ENCODE measurements around the gene NHSL2.
"Not testable (repeated sequence)": the region's sequence is repeated elsewhere in the genome, so short reads cannot be mapped to it uniquely, and the experiment has no call there.

NHSL2 gene

DNA sequence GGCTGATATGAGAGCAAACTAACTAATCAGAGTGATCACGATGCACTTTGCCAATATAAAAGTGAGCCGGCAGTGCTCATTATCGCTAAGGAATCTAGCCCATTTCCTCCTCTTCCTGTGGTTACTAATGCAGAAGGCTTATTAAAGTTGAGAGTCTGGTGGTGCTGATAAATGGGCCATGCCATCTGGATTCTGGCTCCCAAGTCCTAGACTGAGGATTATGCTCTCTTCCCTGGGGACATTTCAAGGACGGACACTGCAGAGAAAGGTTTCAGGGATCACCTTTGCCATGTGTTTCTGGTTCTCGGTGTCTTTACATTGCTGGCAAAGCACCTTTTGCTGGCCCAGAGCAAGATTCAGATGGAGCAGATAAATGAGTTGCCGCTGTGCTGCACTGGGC lies 135.8 kb downstream of the NHSL2 start:
- Histone ChIP-seq H3K27ac (ENCODE audit: low read depth in 2 of 2, low read length in 2 of 2) (no peak overlapping the region), H3K27me3 (ENCODE audit: control insufficient read depth in 2 of 2, insufficient read depth in 2 of 2, low read length in 2 of 2) (peaks cover 6 to 9% of the 10 kb centered on the region in 2 donors), H3K9me3 (ENCODE audit: control insufficient read depth in 2 of 2, low read length in 2 of 2) (no peaks in the 10 kb centered on the region), H3K4me1 (ENCODE audit: control insufficient read depth in 2 of 2, insufficient read depth in 2 of 2, low read length in 2 of 2) (no peaks in the 10 kb centered on the region), H3K36me3 (ENCODE audit: control insufficient read depth in 2 of 2, insufficient read depth in 2 of 2, low read length in 2 of 2) (no peaks in the 10 kb centered on the region), H3K4me3 (ENCODE audit: low read length in 2 of 2) (no peak overlapping the region), H3K9ac (ENCODE audit: low read depth in 1 of 2, low read length in 2 of 2) (no peak overlapping the region)

DNA sequence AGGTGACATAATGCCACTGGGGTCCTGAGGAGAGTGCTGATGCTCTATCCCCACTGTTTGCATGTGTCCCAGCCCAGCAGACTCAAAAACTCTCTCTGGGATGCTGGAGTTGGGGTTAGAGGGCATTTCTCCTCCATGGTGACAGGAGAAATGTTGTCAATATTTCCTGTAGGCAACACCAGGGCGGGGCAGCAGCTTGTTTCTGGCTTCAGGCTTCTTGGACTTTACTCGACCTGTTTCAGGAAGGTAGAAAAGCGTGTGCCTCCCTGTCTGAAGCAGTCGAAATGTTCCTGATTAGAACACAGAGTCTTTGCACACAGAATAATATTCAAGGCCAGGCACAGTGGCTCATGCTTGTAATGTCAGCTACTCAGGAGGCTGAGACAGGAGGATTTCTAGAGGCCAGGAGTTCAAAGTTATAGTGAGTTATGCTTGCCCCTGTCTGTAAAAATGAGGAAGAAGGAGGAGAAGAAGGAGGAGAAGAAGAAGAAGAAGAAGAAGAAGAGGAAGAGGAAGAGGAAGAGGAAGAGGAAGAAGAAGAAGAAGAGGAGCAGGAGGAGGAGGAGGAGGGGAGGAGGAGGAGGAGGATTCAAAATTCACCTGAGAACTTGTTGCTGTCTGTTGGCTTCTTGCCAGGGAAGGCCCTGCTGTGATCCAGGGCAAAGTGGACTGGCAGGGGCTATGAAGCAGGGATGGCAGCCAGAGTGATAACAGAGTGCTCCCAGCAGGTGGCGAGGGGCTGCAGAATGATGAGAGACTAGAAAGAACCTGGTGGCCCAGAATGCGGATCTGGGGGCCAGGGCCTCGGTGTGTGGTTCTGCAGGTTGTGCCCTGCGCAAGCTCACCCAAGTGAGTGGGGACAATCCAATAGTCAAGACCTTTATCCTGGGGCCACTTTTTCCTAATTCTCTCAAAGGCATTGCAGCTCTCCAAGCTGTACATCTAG lies 138.1 kb downstream of the NHSL2 start:
- H3K9me3 ChIP-seq (ENCODE audit: control insufficient read depth in 2 of 2, low read length in 2 of 2) = no peaks in the 10 kb centered on the region
- H3K4me3 ChIP-seq (ENCODE audit: low read length in 2 of 2) = no peak overlapping the region
- peaks cover 8 to 9% of the 10 kb centered on the region in 2 donors for H3K27me3 ChIP-seq (ENCODE audit: control insufficient read depth in 2 of 2, insufficient read depth in 2 of 2, low read length in 2 of 2)
- H3K4me1 ChIP-seq (ENCODE audit: control insufficient read depth in 2 of 2, insufficient read depth in 2 of 2, low read length in 2 of 2) = no peaks in the 10 kb centered on the region
- no peak overlapping the region for H3K27ac ChIP-seq (ENCODE audit: low read depth in 2 of 2, low read length in 2 of 2)
- H3K9ac ChIP-seq (ENCODE audit: low read depth in 1 of 2, low read length in 2 of 2) = no peak overlapping the region
- H3K36me3 ChIP-seq (ENCODE audit: control insufficient read depth in 2 of 2, insufficient read depth in 2 of 2, low read length in 2 of 2) = no peaks in the 10 kb centered on the region

DNA sequence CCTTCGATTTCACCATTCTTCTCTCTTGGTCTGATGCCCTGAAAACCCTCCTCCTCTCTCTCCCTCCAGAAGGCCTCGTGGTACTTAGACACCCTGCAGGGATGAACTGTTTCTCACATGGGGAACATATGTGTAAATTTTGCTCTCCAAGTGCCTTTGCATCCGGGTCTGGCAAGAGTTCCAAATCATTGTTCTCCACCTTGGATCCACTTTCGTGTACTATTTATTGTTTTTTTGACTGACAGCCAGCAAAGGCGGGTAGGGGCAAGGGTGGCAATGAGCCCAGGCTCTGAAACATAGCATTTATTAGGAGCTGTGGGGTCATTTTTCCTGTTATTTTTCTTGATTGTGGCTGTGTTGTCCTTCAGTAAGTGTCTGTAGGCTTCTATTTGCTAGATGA lies 139.4 kb downstream of the NHSL2 start:
- Histone ChIP-seq H3K36me3 (ENCODE audit: control insufficient read depth in 2 of 2, insufficient read depth in 2 of 2, low read length in 2 of 2) (no peaks in the 10 kb centered on the region), H3K27me3 (ENCODE audit: control insufficient read depth in 2 of 2, insufficient read depth in 2 of 2, low read length in 2 of 2) (peaks cover 5 to 8% of the 10 kb centered on the region in 2 donors), H3K4me1 (ENCODE audit: control insufficient read depth in 2 of 2, insufficient read depth in 2 of 2, low read length in 2 of 2) (no peaks in the 10 kb centered on the region), H3K27ac (ENCODE audit: low read depth in 2 of 2, low read length in 2 of 2) (no peak overlapping the region), H3K9ac (ENCODE audit: low read depth in 1 of 2, low read length in 2 of 2) (no peak overlapping the region), H3K9me3 (ENCODE audit: control insufficient read depth in 2 of 2, low read length in 2 of 2) (no peaks in the 10 kb centered on the region), H3K4me3 (ENCODE audit: low read length in 2 of 2) (no peak overlapping the region)

DNA sequence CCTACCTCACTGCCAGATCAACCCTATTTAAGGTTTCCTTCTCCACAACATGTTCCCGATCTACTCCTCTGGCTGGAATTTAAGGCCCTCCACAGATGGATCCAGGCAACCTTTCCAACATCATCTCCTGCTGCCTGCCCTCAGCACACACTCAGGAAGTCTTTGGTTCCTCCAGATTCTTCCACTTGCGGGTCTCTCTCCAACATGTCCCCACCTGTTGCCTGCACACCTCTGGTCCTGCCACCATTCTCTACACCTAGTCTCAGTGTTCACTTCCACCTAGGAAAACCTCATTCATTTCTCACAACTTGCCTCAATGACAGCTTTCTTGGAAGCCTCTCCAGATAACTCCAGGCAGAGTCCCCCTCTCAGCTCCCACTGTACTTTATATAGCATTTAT lies 140.9 kb downstream of the NHSL2 start:
- Histone ChIP-seq H3K9ac (ENCODE audit: low read depth in 1 of 2, low read length in 2 of 2) (no peak overlapping the region), H3K36me3 (ENCODE audit: control insufficient read depth in 2 of 2, insufficient read depth in 2 of 2, low read length in 2 of 2) (no peaks in the 10 kb centered on the region), H3K27ac (ENCODE audit: low read depth in 2 of 2, low read length in 2 of 2) (no peak overlapping the region), H3K9me3 (ENCODE audit: control insufficient read depth in 2 of 2, low read length in 2 of 2) (no peaks in the 10 kb centered on the region), H3K27me3 (ENCODE audit: control insufficient read depth in 2 of 2, insufficient read depth in 2 of 2, low read length in 2 of 2) (peaks cover 3 to 6% of the 10 kb centered on the region in 2 donors), H3K4me1 (ENCODE audit: control insufficient read depth in 2 of 2, insufficient read depth in 2 of 2, low read length in 2 of 2) (no peaks in the 10 kb centered on the region), H3K4me3 (ENCODE audit: low read length in 2 of 2) (no peak overlapping the region)

DNA sequence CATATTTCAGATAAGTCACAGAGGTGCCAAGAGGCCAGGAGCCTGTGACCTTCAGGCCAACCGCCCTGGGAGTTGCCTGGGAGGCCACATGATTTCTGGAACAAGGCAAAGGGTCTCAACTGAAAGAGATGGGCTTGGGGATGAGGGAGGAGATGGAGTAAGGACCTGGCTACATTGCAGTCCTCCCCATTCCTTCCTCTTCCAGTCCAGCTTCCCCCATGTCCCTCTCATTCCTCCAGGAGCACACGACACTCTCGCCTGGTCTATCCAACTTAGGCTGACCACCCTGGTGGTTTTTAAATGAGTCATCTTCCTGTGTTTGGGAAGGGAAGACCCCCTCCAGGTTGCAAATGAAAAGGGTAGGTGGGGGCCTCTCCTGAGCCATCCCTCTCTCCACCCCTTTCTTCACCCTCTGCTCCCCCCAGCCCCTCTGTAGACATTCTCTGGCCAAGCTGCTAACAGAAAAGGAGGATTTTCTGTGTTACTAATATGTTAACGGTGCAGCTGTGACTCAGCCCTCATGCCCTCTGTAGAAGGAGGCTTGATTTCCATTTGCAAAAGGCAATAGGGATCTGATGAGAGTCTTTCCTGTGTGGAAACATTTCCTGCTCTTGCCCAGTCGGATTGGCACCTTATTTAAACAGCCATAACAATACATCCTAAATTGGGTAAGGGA lies 141.9 kb downstream of the NHSL2 start:
- no peak overlapping the region for H3K9ac ChIP-seq (ENCODE audit: low read depth in 1 of 2, low read length in 2 of 2)
- H3K36me3 ChIP-seq (ENCODE audit: control insufficient read depth in 2 of 2, insufficient read depth in 2 of 2, low read length in 2 of 2) = no peaks in the 10 kb centered on the region
- H3K27me3 ChIP-seq (ENCODE audit: control insufficient read depth in 2 of 2, insufficient read depth in 2 of 2, low read length in 2 of 2) = peaks cover 3 to 6% of the 10 kb centered on the region in 2 donors
- no peak overlapping the region for H3K27ac ChIP-seq (ENCODE audit: low read depth in 2 of 2, low read length in 2 of 2)
- H3K4me3 ChIP-seq (ENCODE audit: low read length in 2 of 2) = no peak overlapping the region
- H3K9me3 ChIP-seq (ENCODE audit: control insufficient read depth in 2 of 2, low read length in 2 of 2) = no peaks in the 10 kb centered on the region
- no peaks in the 10 kb centered on the region for H3K4me1 ChIP-seq (ENCODE audit: control insufficient read depth in 2 of 2, insufficient read depth in 2 of 2, low read length in 2 of 2)

DNA sequence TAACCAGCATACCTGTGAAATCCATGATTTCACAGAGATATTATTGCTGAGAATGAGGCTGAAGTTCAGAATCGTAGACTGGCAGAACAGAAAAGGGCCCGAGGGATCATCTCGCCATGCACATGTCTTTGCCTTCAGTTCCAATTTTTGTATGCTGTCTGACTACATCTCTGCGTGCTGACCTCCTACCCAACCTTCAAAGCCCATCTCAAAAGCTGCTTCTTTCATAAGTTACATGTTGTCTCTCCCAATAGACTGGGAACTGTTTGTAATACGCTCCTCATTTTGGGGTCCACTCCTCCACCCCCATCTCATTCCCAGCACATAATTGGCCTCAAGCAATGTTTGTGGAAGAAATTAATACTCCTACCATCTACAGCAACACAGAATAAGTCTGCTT lies 142.9 kb downstream of the NHSL2 start:
- Histone ChIP-seq H3K4me3 (ENCODE audit: low read length in 2 of 2) (no peak overlapping the region), H3K4me1 (ENCODE audit: control insufficient read depth in 2 of 2, insufficient read depth in 2 of 2, low read length in 2 of 2) (no peaks in the 10 kb centered on the region), H3K36me3 (ENCODE audit: control insufficient read depth in 2 of 2, insufficient read depth in 2 of 2, low read length in 2 of 2) (no peaks in the 10 kb centered on the region), H3K27ac (ENCODE audit: low read depth in 2 of 2, low read length in 2 of 2) (no peak overlapping the region), H3K9ac (ENCODE audit: low read depth in 1 of 2, low read length in 2 of 2) (no peak overlapping the region), H3K27me3 (ENCODE audit: control insufficient read depth in 2 of 2, insufficient read depth in 2 of 2, low read length in 2 of 2) (peaks cover 2 to 4% of the 10 kb centered on the region in 2 donors), H3K9me3 (ENCODE audit: control insufficient read depth in 2 of 2, low read length in 2 of 2) (no peaks in the 10 kb centered on the region)

DNA sequence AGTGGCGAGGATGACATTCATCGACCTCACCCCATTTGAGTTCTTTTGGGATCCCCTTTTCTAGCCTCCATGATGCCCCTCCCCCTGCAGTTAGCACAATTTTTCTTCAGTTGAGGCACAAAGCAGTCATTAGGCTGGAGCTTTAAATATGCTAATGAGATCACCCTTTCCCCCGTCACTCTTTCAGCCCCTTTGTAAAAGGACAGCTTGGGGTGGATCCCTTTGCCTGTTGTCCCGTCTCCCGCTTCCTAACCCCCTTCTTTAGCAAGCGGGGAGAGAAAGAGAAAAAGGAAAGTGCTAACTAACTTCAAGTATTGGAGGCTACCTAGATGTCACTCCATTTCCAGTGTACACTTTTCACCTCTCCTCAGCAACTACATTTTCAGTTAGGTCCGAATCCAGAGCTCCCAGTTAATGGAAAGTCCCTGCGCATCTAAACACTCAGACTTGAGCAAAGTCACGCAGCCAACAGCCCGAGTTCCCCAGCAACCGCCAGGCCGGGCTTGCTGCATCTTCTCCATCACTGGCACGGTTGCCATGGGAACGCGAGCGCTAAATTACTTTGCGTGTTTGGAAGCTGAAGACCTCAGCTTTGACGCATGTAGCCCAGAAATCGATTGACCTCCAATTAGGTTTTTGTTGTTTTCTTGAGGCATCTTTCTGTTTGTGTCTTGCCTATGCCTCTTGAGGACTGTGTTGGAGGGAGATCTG lies 144.3 kb downstream of the NHSL2 start:
- no peaks in the 10 kb centered on the region for H3K9me3 ChIP-seq (ENCODE audit: control insufficient read depth in 2 of 2, low read length in 2 of 2)
- H3K27me3 ChIP-seq (ENCODE audit: control insufficient read depth in 2 of 2, insufficient read depth in 2 of 2, low read length in 2 of 2) = peaks cover 3 to 8% of the 10 kb centered on the region in 2 donors
- no peak overlapping the region for H3K9ac ChIP-seq (ENCODE audit: low read depth in 1 of 2, low read length in 2 of 2)
- no peak overlapping the region for H3K4me3 ChIP-seq (ENCODE audit: low read length in 2 of 2)
- no peaks in the 10 kb centered on the region for H3K4me1 ChIP-seq (ENCODE audit: control insufficient read depth in 2 of 2, insufficient read depth in 2 of 2, low read length in 2 of 2)
- no peaks in the 10 kb centered on the region for H3K36me3 ChIP-seq (ENCODE audit: control insufficient read depth in 2 of 2, insufficient read depth in 2 of 2, low read length in 2 of 2)
- H3K27ac ChIP-seq (ENCODE audit: low read depth in 2 of 2, low read length in 2 of 2) = no peak overlapping the region

DNA sequence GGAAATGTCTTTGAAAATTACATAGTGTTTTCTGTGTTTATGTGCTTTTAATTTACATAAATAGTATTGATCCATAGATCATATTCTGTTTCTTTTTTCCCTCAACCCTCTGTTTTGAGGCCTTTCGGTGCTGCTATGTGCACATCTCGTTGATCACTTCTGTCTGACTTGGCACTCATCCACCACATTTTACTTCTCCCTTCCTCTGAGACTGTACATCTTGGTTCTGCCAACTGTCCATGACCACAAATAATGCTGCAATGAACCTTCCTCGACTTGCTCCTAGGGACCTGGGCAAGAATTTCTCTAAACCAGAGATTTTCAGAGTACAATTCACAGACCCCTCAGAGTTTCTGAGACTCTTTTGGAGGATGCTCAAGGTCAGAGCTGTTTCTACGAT lies 146.7 kb downstream of the NHSL2 start:
- no peaks in the 10 kb centered on the region for H3K4me1 ChIP-seq (ENCODE audit: control insufficient read depth in 2 of 2, insufficient read depth in 2 of 2, low read length in 2 of 2)
- no peaks in the 10 kb centered on the region for H3K36me3 ChIP-seq (ENCODE audit: control insufficient read depth in 2 of 2, insufficient read depth in 2 of 2, low read length in 2 of 2)
- H3K27me3 ChIP-seq (ENCODE audit: control insufficient read depth in 2 of 2, insufficient read depth in 2 of 2, low read length in 2 of 2) = peaks cover 6 to 9% of the 10 kb centered on the region in 2 donors
- no peak overlapping the region for H3K4me3 ChIP-seq (ENCODE audit: low read length in 2 of 2)
- no peak overlapping the region for H3K9ac ChIP-seq (ENCODE audit: low read depth in 1 of 2, low read length in 2 of 2)
- no peak overlapping the region for H3K27ac ChIP-seq (ENCODE audit: low read depth in 2 of 2, low read length in 2 of 2)
- no peaks in the 10 kb centered on the region for H3K9me3 ChIP-seq (ENCODE audit: control insufficient read depth in 2 of 2, low read length in 2 of 2)

DNA sequence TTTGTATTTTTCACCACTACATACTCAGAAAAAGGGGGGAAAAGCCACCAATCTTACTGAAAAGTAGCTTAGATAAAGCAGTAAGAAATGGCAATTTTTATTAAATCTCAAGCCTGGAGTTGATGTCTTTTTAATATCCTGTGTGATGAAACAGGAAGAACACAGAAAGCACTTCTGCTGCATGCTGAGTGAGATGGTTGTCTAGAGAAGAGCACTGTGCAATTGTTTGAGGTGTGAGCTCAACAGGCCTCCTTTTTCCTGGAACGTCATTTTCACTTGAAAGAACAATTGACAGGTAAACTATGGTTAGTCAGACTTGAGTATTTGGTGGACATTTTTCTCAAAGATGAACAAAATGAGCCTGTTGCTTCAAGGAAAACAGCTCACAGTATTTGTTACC lies 147.2 kb downstream of the NHSL2 start:
- H3K36me3 ChIP-seq (ENCODE audit: control insufficient read depth in 2 of 2, insufficient read depth in 2 of 2, low read length in 2 of 2) = no peaks in the 10 kb centered on the region
- H3K9me3 ChIP-seq (ENCODE audit: control insufficient read depth in 2 of 2, low read length in 2 of 2) = no peaks in the 10 kb centered on the region
- H3K27me3 ChIP-seq (ENCODE audit: control insufficient read depth in 2 of 2, insufficient read depth in 2 of 2, low read length in 2 of 2) = peaks cover 6 to 10% of the 10 kb centered on the region in 2 donors
- no peak overlapping the region for H3K27ac ChIP-seq (ENCODE audit: low read depth in 2 of 2, low read length in 2 of 2)
- no peak overlapping the region for H3K9ac ChIP-seq (ENCODE audit: low read depth in 1 of 2, low read length in 2 of 2)
- no peaks in the 10 kb centered on the region for H3K4me1 ChIP-seq (ENCODE audit: control insufficient read depth in 2 of 2, insufficient read depth in 2 of 2, low read length in 2 of 2)
- H3K4me3 ChIP-seq (ENCODE audit: low read length in 2 of 2) = no peak overlapping the region

DNA sequence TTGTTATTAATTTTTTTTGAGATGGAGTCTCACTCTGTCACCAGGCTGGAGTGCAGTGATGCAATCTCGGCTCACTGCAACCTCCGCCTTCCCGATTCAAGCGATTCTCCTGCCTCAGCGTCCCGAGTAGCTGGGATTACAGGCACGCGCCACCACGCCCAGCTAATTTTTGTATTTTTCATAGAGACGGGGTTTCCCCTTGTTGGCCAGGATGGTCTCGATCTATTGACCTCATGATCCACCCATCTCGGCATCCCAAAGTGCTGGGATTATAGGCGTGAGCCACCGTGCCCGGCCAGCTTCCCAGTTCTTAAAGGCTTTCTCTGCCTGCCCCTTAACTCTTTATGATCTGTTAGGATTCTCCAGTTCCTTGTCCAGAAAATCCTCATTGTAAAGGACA lies 147.7 kb downstream of the NHSL2 start:
- not testable (repeated sequence) for H3K4me3 ChIP-seq (ENCODE audit: low read length in 2 of 2); H3K36me3 ChIP-seq (ENCODE audit: control insufficient read depth in 2 of 2, insufficient read depth in 2 of 2, low read length in 2 of 2); H3K27ac ChIP-seq (ENCODE audit: low read depth in 2 of 2, low read length in 2 of 2); H3K9me3 ChIP-seq (ENCODE audit: control insufficient read depth in 2 of 2, low read length in 2 of 2); H3K4me1 ChIP-seq (ENCODE audit: control insufficient read depth in 2 of 2, insufficient read depth in 2 of 2, low read length in 2 of 2); H3K9ac ChIP-seq (ENCODE audit: low read depth in 1 of 2, low read length in 2 of 2)
- H3K27me3 ChIP-seq (ENCODE audit: control insufficient read depth in 2 of 2, insufficient read depth in 2 of 2, low read length in 2 of 2) = peaks cover 8 to 10% of the 10 kb centered on the region in 2 donors
